ENCODE measurements around the gene RNF149. TPM values are rescaled to one million over a fixed set of nuclear protein-coding genes. Genes with fewer than 3 reads are reported as not detected.
"Not testable (repeated sequence)": the region's sequence is repeated elsewhere in the genome, so short reads cannot be mapped to it uniquely, and the experiment has no call there.

Gene RNF149
- total RNA-seq, 1 experiment from 2014 or later, result 51.2 TPM

GRCh38 chr2:101258804-101259203 is 49.7 kb downstream of the RNF149 start:
- DNase-seq (ENCODE audit: low spot score), result no peak

GRCh38 chr2:101256316-101256715 is 52.2 kb downstream of the RNF149 start:
- DNase-seq (ENCODE audit: low spot score), result no peak

GRCh38 chr2:101255501-101255900 is 53.0 kb downstream of the RNF149 start:
- no peak for DNase-seq (ENCODE audit: low spot score)

GRCh38 chr2:101253703-101254450 is 54.6 kb downstream of the RNF149 start:
- peak; percentile 34 for DNase-seq (ENCODE audit: low spot score)

GRCh38 chr2:101253013-101253702 is 55.3 kb downstream of the RNF149 start:
- peak; percentile 67 for DNase-seq (ENCODE audit: low spot score)

GRCh38 chr2:101252408-101253012 is 56.0 kb downstream of the RNF149 start, which contains the start of gene CNOT11:
TSS of gene CNOT11 (plus strand) at chr2:101252886. CDS start at chr2:101252965, 79 bp downstream.
- peak; percentile 97 for DNase-seq (ENCODE audit: low spot score)

GRCh38 chr2:101251844-101252407 is 56.6 kb downstream of the RNF149 start:
- DNase-seq (ENCODE audit: low spot score), result peak; percentile 89

GRCh38 chr2:101251246-101251781 is 57.2 kb downstream of the RNF149 start:
- not testable (repeated sequence) for DNase-seq (ENCODE audit: low spot score)

- no peak for DNase-seq (ENCODE audit: low spot score)
These were observed 58.7 kb downstream of the RNF149 start for GRCh38 chr2:101249826-101250225.

GRCh38 chr2:101248756-101249155 is 59.7 kb downstream of the RNF149 start:
- not testable (repeated sequence) for DNase-seq (ENCODE audit: low spot score)

GRCh38 chr2:101245468-101245867 is 63.0 kb downstream of the RNF149 start:
- not testable (repeated sequence) for DNase-seq (ENCODE audit: low spot score)

- peak; percentile 56 for DNase-seq (ENCODE audit: low spot score)
These were observed 63.6 kb downstream of the RNF149 start for GRCh38 chr2:101244899-101245298.

- DNase-seq (ENCODE audit: low spot score), result peak; percentile 63
These were observed 64.1 kb downstream of the RNF149 start for GRCh38 chr2:101244373-101244772.

- no peak for DNase-seq (ENCODE audit: low spot score)
These were observed 67.3 kb downstream of the RNF149 start for GRCh38 chr2:101241158-101241557.

GRCh38 chr2:101240694-101241093 is 67.8 kb downstream of the RNF149 start:
- DNase-seq (ENCODE audit: low spot score), result peak; percentile 70

- not testable (repeated sequence) for DNase-seq (ENCODE audit: low spot score)
These were observed 68.8 kb downstream of the RNF149 start for GRCh38 chr2:101239760-101240118.

GRCh38 chr2:101238930-101239759 is 69.4 kb downstream of the RNF149 start:
- DNase-seq (ENCODE audit: low spot score), result peak; percentile 95

- peak; percentile 55 for DNase-seq (ENCODE audit: low spot score)
These were observed 70.6 kb downstream of the RNF149 start for GRCh38 chr2:101237944-101238343.

GRCh38 chr2:101235956-101236355 is 72.5 kb downstream of the RNF149 start:
- not testable (repeated sequence) for DNase-seq (ENCODE audit: low spot score)

GRCh38 chr2:101234169-101234938 is 74.1 kb downstream of the RNF149 start:
- DNase-seq (ENCODE audit: low spot score), result peak; percentile 48
